ENCODE measurements around the gene DDX1.

The DDX1 gene

GRCh38 chr2:15650616-15651366 lies 59.1 kb downstream of the DDX1 start:
- TF ChIP-seq POLR2A (IDR thresholded peaks at IDR 0.05; ENCODE audit: low read length) (no peak), GATA1 (IDR thresholded peaks at IDR 0.05; ENCODE audit: low read depth, low read length) (no peak)
- no peak for DNase-seq

- DNase-seq = no peak
- no peak for TF ChIP-seq POLR2A (IDR thresholded peaks at IDR 0.05; ENCODE audit: low read length)
- no peak for TF ChIP-seq GATA1 (IDR thresholded peaks at IDR 0.05; ENCODE audit: low read depth, low read length)
Observed at GRCh38 chr2:15651367-15651727, 59.7 kb downstream of the DDX1 start.

- no peak for TF ChIP-seq POLR2A (IDR thresholded peaks at IDR 0.05; ENCODE audit: low read length)
- no peak for TF ChIP-seq GATA1 (IDR thresholded peaks at IDR 0.05; ENCODE audit: low read depth, low read length)
Observed at GRCh38 chr2:15652252-15652651, 60.6 kb downstream of the DDX1 start.

GRCh38 chr2:15652801-15653200 lies 61.1 kb downstream of the DDX1 start:
- DNase-seq = no peak
- TF ChIP-seq POLR2A (IDR thresholded peaks at IDR 0.05; ENCODE audit: low read length) = no peak
- TF ChIP-seq GATA1 (IDR thresholded peaks at IDR 0.05; ENCODE audit: low read depth, low read length) = no peak

More at GRCh38 chr2:15652252-15652651, 60.6 kb downstream of the DDX1 start:
- DNase-seq = no peak

- TF ChIP-seq GATA1 (IDR thresholded peaks at IDR 0.05; ENCODE audit: low read depth, low read length) (no peak), POLR2A (IDR thresholded peaks at IDR 0.05; ENCODE audit: low read length) (no peak)
- DNase-seq = no peak
Observed at GRCh38 chr2:15653806-15654726, 62.4 kb downstream of the DDX1 start.

GRCh38 chr2:15654727-15655073 lies 63.0 kb downstream of the DDX1 start:
- TF ChIP-seq GATA1 (IDR thresholded peaks at IDR 0.05; ENCODE audit: low read depth, low read length) (no peak), POLR2A (IDR thresholded peaks at IDR 0.05; ENCODE audit: low read length) (no peak)
- no peak for DNase-seq

GRCh38 chr2:15655123-15655887 lies 63.6 kb downstream of the DDX1 start:
- no peak for DNase-seq

GRCh38 chr2:15656090-15656489 lies 64.4 kb downstream of the DDX1 start:
- TF ChIP-seq POLR2A (IDR thresholded peaks at IDR 0.05; ENCODE audit: low read length) = no peak
- no peak for TF ChIP-seq GATA1 (IDR thresholded peaks at IDR 0.05; ENCODE audit: low read depth, low read length)

More at GRCh38 chr2:15655123-15655887, 63.6 kb downstream of the DDX1 start:
- TF ChIP-seq GATA1 (IDR thresholded peaks at IDR 0.05; ENCODE audit: low read depth, low read length) = no peak
- no peak for TF ChIP-seq POLR2A (IDR thresholded peaks at IDR 0.05; ENCODE audit: low read length)

GRCh38 chr2:15657759-15658158 lies 66.1 kb downstream of the DDX1 start:
- no peak for DNase-seq
- TF ChIP-seq POLR2A (IDR thresholded peaks at IDR 0.05; ENCODE audit: low read length) (no peak), GATA1 (IDR thresholded peaks at IDR 0.05; ENCODE audit: low read depth, low read length) (no peak)

More at GRCh38 chr2:15656090-15656489, 64.4 kb downstream of the DDX1 start:
- DNase-seq = no peak

- TF ChIP-seq POLR2A (IDR thresholded peaks at IDR 0.05; ENCODE audit: low read length) = no peak
- no peak for TF ChIP-seq GATA1 (IDR thresholded peaks at IDR 0.05; ENCODE audit: low read depth, low read length)
- DNase-seq = no peak
Observed at GRCh38 chr2:15658911-15659310, 67.2 kb downstream of the DDX1 start.

GRCh38 chr2:15660491-15661294 lies 69.0 kb downstream of the DDX1 start:
- TF ChIP-seq POLR2A (IDR thresholded peaks at IDR 0.05; ENCODE audit: low read length) (no peak), GATA1 (IDR thresholded peaks at IDR 0.05; ENCODE audit: low read depth, low read length) (no peak)
- no peak for DNase-seq

GRCh38 chr2:15661295-15661569 lies 69.6 kb downstream of the DDX1 start:
- TF ChIP-seq POLR2A (IDR thresholded peaks at IDR 0.05; ENCODE audit: low read length) (no peak), GATA1 (IDR thresholded peaks at IDR 0.05; ENCODE audit: low read depth, low read length) (no peak)
- DNase-seq = no peak

GRCh38 chr2:15662026-15662425 lies 70.4 kb downstream of the DDX1 start:
- TF ChIP-seq POLR2A (IDR thresholded peaks at IDR 0.05; ENCODE audit: low read length) (no peak), GATA1 (IDR thresholded peaks at IDR 0.05; ENCODE audit: low read depth, low read length) (no peak)
- no peak for DNase-seq
